SKM-1 (cell line): ENCODE results near the gene AGBL1.
"Not testable (repeated sequence)": the region's sequence is repeated elsewhere in the genome, so short reads cannot be mapped to it uniquely, and the experiment has no call there.

Experiments
- DNase-seq: peaks from one replicate; lab custom pipeline; 2025; ENCODE audit not compliant: unreplicated experiment; lab: John Stamatoyannopoulos, UW

Gene AGBL1

GRCh38 chr15:87032295-87032694 lies 952.6 kb downstream of the AGBL1 start:
- no peak for DNase-seq

- DNase-seq: no peak
Observed at GRCh38 chr15:87033056-87033455, 953.4 kb downstream of the AGBL1 start.

GRCh38 chr15:87034886-87035285 lies 955.2 kb downstream of the AGBL1 start:
- DNase-seq: no peak

GRCh38 chr15:87038404-87038803 lies 958.7 kb downstream of the AGBL1 start:
- DNase-seq: no peak

- not testable (repeated sequence) for DNase-seq
Observed at GRCh38 chr15:87042619-87043018, 962.9 kb downstream of the AGBL1 start.

GRCh38 chr15:87045746-87046145 lies 966.1 kb downstream of the AGBL1 start:
- no peak for DNase-seq

GRCh38 chr15:87047203-87047965 lies 967.7 kb downstream of the AGBL1 start:
- DNase-seq: no peak
